ENCODE results near the gene CDH23. TPM values are rescaled to one million over a fixed set of nuclear protein-coding genes. Genes with fewer than 3 reads are reported as not detected.

CDH23 gene
- total and polyA plus RNA-seq, 2 of the 8 experiments (the other 6 are each of a cell fraction or from before 2014, with no cell fraction given), result 1.9 to 4.9 TPM

DNA sequence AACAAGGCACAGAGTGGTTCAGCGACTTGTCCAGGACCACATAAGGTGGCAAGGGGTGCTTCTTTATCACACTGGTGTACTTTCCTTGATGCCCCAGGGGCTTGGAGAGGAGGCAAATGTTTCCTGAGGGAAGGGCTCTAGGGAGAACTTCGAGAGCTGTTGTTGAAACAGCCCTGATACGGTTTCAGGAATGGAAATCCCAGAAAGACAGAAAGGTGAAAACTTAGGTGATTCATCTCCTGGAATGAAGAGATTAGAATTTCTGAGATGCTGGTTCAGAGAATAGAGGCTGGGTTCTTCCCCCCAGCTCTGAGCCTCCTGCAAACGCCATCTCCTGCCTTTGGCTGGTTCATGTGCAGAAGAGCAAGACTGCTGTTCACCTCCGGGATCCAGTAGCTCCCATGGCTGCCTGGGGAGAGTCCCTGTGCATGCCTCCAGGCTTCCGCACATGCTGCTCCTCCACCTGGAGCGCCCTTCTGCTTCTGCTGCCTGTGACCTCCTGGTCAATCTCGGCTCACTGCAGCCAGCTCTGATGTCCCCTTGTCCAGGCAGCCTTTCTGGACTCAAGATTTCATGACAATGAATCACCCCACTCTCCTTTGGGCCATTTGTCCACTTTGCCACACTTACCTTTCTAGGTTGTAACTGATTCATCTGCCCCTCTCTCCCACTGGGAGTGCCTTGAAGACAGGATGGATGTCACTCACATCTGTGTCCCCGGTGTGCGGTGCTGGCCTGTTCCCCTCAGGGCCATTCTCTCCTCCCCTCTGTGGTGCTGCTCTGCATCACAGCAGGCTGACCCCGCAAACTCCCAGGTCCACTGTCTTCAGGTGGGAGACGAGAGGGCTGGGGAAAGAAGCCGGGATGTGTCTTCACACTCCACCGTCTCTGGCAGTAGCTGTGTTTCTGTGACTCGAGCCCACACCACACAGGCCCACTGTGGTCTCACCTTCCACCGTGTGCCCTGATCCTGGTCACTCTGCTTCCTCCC, 3.6 kb upstream of the CDH23 start (continued):
- TF ChIP-seq KDM1A (IDR thresholded peaks at IDR 0.05; ENCODE audit: borderline replicate concordance, low read length) (no peak), POLR2AphosphoS5 (IDR thresholded peaks at IDR 0.05; ENCODE audit: low read depth, low read length) (no peak), KDM4A (IDR thresholded peaks at IDR 0.05; ENCODE audit: low read depth, low read length, severe bottlenecking) (no peak), BRCA1 (IDR thresholded peaks at IDR 0.05; ENCODE audit: low read depth, low read length) (no peak)
- TF ChIP-seq, protein P1, sequence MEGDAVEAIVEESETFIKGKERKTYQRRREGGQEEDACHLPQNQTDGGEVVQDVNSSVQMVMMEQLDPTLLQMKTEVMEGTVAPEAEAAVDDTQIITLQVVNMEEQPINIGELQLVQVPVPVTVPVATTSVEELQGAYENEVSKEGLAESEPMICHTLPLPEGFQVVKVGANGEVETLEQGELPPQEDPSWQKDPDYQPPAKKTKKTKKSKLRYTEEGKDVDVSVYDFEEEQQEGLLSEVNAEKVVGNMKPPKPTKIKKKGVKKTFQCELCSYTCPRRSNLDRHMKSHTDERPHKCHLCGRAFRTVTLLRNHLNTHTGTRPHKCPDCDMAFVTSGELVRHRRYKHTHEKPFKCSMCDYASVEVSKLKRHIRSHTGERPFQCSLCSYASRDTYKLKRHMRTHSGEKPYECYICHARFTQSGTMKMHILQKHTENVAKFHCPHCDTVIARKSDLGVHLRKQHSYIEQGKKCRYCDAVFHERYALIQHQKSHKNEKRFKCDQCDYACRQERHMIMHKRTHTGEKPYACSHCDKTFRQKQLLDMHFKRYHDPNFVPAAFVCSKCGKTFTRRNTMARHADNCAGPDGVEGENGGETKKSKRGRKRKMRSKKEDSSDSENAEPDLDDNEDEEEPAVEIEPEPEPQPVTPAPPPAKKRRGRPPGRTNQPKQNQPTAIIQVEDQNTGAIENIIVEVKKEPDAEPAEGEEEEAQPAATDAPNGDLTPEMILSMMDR (IDR thresholded peaks at IDR 0.05; ENCODE audit: control extremely low read depth in 1 of 3, insufficient read depth in 1 of 3, low read depth in 1 of 3, low read length in 3 of 3), result no peak
